WI38 (cell line): ENCODE data around the gene KRT32.

Source experiments
- H3K4me3 ChIP-seq: 2 replicates; pipeline ENCODE4 v1.5.1; 2011; ENCODE audit warnings: low read depth, mild to moderate bottlenecking, control low read depth, low read length
- CTCF ChIP-seq: IDR thresholded peaks from 2 replicates; pipeline ENCODE4 v1.5.1; 2012; ENCODE audit warnings: low read depth, mild to moderate bottlenecking, control low read depth, low read length

Gene KRT32

GRCh38 chr17:41463746-41464145 is 3.4 kb downstream of the KRT32 start:
- no peak for TF ChIP-seq CTCF
- no peak overlapping the region for H3K4me3 ChIP-seq

GRCh38 chr17:41462705-41463104 is 4.5 kb downstream of the KRT32 start:
- no peak for TF ChIP-seq CTCF
- no peak overlapping the region for H3K4me3 ChIP-seq

GRCh38 chr17:41457676-41458075 is 9.5 kb downstream of the KRT32 start:
- no peak overlapping the region for H3K4me3 ChIP-seq
- no peak for TF ChIP-seq CTCF

GRCh38 chr17:41456204-41456603 is 11.0 kb downstream of the KRT32 start:
- TF ChIP-seq CTCF = no peak

GRCh38 chr17:41455236-41455635 is 11.9 kb downstream of the KRT32 start:
- TF ChIP-seq CTCF = no peak
- H3K4me3 ChIP-seq = no peak overlapping the region

More at GRCh38 chr17:41456204-41456603, 11.0 kb downstream of the KRT32 start:
- H3K4me3 ChIP-seq = no peak overlapping the region

- H3K4me3 ChIP-seq = no peak overlapping the region
- TF ChIP-seq CTCF = no peak
These were observed 14.1 kb downstream of the KRT32 start for GRCh38 chr17:41453066-41453465.

- H3K4me3 ChIP-seq = no peak overlapping the region
- TF ChIP-seq CTCF = no peak
These were observed 14.9 kb downstream of the KRT32 start for GRCh38 chr17:41452281-41452680.
